HUDEP-2 (cell line): Measurements from ENCODE around the gene USP53.
"Not testable (repeated sequence)": the region's sequence is repeated elsewhere in the genome, so short reads cannot be mapped to it uniquely, and the experiment has no call there.

Experiments used
- DNase-seq, 76 experiments: peaks; one replicate each; lab custom pipeline; 2025; ENCODE audit not compliant: unreplicated experiment in 76 of 76; lab: John Stamatoyannopoulos, UW

Gene USP53

DNA sequence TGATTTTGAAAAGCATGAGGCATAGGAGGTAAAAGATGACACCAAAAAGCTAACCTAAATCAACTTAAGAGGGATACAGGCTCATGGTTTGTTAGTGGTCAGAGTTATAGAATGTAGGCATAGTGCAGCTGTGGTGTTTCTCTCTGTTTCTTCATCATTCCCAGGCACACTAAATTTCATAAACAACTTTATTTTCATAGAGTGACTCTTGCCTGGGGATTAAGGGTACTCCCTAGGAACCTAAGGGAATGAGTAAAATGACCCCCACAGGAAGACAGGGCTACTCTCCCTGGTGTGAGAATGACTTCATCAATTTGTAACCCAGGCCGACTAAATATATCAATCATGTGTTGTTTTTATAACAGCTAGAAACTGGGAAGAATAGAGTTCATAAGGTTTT lies 98.3 kb downstream of the USP53 start:
- DNase-seq: no peak

DNA sequence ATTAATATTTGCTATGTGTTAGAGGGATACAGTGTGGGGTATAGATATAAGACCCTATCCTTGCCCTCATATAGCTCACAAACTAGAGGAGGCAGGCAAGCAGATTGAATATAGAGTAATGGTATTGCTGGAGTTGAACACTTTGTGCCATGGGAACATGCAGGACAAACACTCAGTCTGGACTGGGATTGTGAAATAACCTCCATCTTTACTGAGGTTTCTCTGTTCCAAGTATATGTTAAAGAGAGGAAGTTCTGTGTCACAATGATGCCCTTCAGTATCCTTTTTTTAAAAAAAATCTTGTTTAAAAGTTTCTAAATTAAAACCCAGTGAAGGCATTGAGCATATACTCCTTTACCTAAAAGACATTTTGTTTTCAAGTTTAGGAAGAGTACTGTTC lies 100.7 kb downstream of the USP53 start:
- no peak for DNase-seq

DNA sequence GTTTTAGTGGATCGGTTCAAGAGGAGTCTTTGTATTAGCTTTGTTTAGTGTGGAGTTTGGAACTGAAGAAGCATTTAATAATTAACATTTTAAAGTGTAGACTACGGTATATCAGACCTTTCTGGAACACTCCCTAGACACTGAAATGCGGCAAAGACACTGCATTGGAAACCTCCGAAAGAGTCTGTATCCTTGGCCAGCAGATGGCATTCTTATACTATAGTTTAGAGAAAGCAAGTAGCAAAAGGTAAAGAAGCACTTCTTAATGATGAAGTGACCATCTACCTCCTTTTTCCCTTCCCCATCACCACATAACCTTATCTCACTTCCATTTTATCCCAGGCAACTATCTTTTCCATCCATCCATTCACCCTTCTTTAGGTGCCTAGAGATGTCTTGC lies 101.8 kb downstream of the USP53 start:
- peak in 11 of 76 experiments; percentile 1 to 27 (median 7) for DNase-seq

DNA sequence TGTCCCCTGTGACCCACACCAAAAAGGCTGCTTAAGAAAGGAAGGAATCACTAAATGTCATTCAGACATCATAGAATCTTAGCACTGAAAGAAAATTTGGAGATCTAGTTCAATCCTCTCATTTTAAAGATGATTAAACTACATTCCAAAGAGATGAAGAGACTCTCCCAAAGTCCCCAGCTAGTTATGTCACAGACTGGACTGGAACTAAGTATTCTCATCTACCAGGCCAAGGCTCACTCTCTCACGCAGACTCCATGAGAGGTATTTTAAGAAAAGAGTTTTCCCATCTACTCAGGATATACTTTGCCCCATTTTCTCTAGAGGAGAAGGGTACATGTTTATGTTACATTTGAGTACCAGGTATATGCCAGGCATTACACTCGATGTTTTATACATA lies 102.5 kb downstream of the USP53 start:
- DNase-seq: no peak

DNA sequence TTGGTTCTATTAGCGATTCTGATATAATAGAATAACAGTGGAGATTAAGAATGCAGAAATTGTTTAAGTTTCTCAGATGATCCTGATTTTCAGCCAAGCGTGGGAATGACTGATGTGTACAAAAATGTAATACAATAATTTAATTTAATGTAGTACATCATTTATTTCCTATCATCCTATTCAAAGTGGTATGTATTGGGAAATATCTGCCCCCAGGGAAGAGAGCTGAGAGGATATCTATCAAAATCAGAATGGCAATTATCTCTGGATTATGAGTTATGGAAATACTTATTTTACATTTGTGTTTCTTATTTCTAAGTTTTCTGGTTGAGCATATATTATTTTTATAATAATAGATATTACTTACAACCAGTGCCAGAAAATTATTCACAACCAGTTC lies 105.5 kb downstream of the USP53 start:
- no peak for DNase-seq

DNA sequence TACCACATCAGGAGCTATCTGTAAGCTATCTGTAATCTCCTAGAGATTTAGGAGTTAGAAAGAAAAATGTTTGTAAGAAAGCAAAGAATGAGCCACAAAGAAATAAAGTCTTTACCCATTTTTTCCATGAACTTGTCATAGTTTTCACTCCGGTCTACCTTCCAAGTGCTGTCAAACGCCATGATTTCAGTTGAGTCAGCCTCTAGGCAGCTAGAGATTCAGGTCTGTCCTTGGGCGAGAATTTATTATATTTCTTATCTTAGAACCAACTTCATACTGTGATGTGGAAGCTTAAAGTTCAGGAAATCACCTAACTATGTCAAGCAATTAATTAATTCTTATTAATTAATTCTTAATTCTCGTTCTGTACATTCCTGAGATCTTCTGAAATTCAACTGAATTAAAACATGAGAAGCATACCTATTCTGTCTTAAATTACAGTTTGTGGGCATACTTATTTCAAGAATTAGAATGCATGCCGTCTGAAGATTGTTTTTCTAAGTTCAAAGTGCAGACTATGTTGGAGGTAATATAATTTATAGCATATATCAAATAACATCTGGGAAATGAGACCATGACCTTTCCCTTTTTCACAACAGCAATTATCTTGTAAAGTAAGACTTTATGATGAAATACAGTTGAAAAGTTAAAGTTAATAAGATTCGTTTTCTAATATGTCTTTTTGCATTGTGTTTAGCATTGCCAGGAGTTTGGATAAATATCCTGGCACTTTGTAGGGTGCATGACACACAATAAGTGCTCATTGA lies 109.6 kb downstream of the USP53 start, which contains the start of gene FABP2:
Gene FABP2 (minus strand): TSS at position 218 of the 767 bp plus-strand sequence. CDS start 36 bp downstream, at position 182.
- no peak for DNase-seq

DNA sequence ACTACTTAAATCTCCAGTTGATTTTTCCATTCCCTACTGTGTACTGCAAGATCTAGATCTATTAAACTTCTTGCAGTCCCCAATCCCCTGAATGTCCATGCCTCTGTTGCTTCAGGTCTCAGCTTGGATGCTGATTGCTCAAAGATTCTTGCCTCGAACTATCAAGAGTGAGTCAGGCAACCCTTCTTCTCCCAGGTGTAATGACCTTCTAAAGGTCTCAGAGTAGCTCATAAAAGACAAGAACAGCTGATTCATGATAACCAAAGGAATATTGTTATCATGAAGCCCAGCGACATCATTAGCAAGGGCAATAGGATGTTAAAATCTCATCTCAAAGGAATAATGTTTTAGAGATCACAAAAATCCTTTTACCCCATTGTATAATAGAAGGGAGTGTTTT lies 116.2 kb downstream of the USP53 start:
- DNase-seq: no peak

DNA sequence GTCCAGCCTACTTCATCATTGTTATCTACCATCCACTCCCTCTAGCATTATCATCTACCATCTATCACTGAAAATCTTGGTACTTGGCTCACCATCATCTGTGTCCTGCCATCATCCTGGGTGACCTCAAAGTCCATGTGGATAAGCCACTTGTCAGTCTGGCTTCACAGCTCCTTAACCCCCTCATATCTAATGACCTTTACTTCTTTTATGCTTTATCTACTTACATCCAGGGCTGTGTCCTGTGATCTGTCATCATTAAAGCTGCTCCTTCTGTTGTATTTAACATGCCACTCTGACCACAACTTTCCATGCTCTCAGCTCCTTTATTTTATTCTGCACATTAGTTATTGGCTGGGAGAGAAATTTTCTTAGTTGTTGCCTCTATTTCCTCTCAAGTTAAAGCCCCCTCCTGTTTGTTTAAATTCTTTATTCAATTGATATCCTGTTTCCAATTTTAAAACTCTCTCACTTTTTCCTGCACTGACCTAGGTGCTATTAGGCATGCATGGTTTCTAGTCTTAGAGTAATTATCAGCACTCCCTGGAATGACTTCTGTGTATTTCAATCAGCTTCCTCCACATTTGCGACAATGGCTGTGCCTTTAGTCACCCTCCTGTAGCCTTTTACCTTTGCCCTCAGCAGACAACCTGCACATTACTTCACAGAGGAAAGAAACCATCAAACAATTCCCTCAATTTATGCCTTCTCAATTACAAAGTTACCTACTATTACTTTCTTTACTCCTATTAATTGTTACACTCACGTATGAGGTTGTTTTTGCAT lies 117.5 kb downstream of the USP53 start:
- DNase-seq: no peak

DNA sequence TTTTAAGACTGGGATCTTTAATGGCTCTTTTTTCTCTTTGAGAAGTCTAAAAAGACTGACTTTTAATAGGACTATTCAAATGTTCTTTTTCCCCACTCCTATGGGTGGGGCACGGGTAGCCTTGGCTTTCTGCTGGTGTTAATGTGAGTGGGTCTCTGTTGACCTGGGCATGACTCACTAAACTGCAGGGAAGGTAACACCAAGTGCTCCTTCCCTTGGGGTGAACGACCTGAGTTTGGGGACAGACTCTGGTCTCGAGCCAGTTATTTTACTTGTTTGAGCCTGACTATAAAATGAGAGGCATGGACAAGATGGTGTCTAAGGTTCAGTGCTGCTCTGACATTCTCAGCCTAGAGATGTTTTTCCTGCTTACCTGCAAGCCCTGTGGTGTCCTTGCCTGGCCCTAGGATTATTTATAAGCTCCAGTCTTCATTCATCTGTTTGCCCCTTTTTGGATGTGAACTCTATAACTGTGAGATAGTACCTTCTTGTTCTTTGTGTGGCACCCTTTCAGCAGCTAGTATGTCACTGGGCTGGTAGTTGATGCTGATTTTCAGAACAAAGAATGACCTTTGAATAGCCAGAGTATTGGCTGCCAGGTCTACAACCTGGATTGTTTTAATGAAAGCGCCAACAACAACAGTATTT lies 123.9 kb downstream of the USP53 start:
- DNase-seq: not testable (repeated sequence)

DNA sequence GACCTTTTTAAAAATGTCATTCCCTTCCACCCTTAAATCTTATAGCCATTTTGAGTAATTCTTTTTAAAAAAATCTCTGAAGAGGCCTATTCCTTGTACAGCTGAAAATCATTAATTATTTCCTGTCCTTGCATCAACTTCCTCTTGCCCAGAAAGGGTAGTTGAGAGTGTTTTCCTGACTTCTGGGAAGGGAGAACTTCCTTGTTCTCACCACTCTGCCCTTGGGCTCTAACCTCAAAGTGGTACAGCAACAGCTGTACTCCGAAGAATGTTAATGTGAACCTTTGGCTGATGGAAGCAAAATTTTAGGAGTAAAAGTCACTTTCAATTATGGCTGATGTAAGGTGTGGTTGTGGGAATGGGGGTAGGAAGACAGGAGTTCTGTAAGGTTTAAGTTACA lies 124.5 kb downstream of the USP53 start:
- DNase-seq: no peak

DNA sequence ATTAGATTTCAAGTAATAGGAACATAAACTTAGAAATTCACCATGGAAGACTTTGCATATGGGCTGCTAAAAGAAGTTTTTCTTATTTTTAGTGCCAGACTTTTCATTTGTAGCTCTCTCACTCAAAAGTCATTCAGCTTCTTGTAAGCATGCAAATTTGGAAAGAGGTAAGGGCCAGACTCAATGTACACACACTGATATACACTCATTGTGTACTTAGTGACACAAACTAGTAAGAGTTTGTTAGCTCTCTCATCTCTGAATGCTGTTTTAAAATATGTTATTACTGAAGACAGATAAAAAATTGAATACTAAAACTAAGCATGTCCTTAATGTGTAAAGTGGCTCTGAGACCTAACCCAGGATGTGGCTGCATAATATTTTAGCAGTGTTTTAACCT lies 127.4 kb downstream of the USP53 start:
- DNase-seq: not testable (repeated sequence)

DNA sequence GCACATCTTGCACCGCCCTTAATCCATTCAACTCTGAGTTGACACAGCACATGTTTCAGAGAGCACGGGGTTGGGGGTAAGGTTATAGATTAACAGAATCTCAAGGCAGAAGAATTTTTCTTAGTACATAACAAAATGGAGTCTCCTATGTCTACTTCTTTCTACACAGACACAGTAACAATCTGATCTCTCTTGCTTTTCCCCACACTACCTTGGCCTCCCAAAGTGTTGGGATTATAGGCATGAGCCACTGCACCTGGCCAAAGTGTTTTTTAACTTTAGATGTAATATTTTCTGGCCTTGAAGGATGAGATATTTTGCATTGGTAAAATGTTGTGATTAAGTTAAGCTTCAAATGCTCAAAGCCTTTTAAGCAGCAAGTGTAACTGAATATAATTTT lies 130.8 kb downstream of the USP53 start:
- not testable (repeated sequence) for DNase-seq
